Peyer's patch (tissue), 4 donors: Measurements from ENCODE around the gene MGA. TPM values are rescaled to one million over a fixed set of nuclear protein-coding genes. Genes with fewer than 3 reads are reported as not detected.

Experiments
- DNase-seq, 3 donors: peaks; one replicate each; pipeline ENCODE4 v3.0.0-alpha.2; 2017 to 2019
- H3K27ac ChIP-seq, 4 donors: fragments of 200-600 bp; sonication (generic); one replicate each; pipeline ENCODE4 v1.5.1; 2016 to 2019
- H3K27me3 ChIP-seq, 2 donors: fragments of 200-600 bp; sonication (generic); one replicate each; pipeline ENCODE4 v1.5.1; 2019
- H3K36me3 ChIP-seq, 3 donors: fragments of 200-600 bp; sonication (generic); one replicate each; pipeline ENCODE4 v1.5.1; 2016 to 2019
- H3K4me1 ChIP-seq, 4 donors: fragments of 200-600 bp; sonication (generic); one replicate each; pipeline ENCODE4 v1.5.1; 2016 to 2019
- H3K4me3 ChIP-seq, 4 donors: fragments of 200-600 bp; sonication (generic); 1 replicate in 3 of 4; 2 replicates in 1 of 4; pipeline ENCODE4 v1.5.1; 2016 to 2019; ENCODE audit warnings: mild to moderate bottlenecking in 1 of 4
- H3K9me3 ChIP-seq, 4 donors: fragments of 200-600 bp; sonication (generic); one replicate each; pipeline ENCODE4 v1.5.1; 2016 to 2019; ENCODE audit warnings: mild to moderate bottlenecking in 1 of 4
- POLR2A ChIP-seq, 2 donors: fragments of 450-650 bp; IDR thresholded peaks; one replicate each; pipeline ENCODE4 v1.5.1; 2017; ENCODE audit warnings: antibody characterized with exemption in 2 of 2, mild to moderate bottlenecking in 2 of 2, moderate library complexity in 2 of 2
- total RNA-seq, 4 donors: library from RNA; depleted of rRNA; stranded (reverse); fragments of >200 nt; gene quantifications; one replicate each; pipeline ENCODE4 v1.1.0, GENCODE V29; 2016
- TF ChIP-seq, protein P1 (sequence below), 6 experiments: fragments of 450-650 bp in 4 of 6; fragments of 200-600 bp in 2 of 6; sonication (generic) in 1 of 6; IDR thresholded peaks; one replicate each; pipeline ENCODE4 v1.5.1; 2017 to 2019; ENCODE audit warnings: antibody characterized with exemption in 6 of 6, mild to moderate bottlenecking in 3 of 6, moderate library complexity in 1 of 6

The MGA gene
- total RNA-seq, 4 donors from 2014 or later = 39.7 to 143 (median 69.8) TPM

- no peak for DNase-seq
- H3K4me3 ChIP-seq = no peak overlapping the region
- H3K9me3 ChIP-seq = no peaks in the 10 kb centered on the region
- TF ChIP-seq, protein P1, sequence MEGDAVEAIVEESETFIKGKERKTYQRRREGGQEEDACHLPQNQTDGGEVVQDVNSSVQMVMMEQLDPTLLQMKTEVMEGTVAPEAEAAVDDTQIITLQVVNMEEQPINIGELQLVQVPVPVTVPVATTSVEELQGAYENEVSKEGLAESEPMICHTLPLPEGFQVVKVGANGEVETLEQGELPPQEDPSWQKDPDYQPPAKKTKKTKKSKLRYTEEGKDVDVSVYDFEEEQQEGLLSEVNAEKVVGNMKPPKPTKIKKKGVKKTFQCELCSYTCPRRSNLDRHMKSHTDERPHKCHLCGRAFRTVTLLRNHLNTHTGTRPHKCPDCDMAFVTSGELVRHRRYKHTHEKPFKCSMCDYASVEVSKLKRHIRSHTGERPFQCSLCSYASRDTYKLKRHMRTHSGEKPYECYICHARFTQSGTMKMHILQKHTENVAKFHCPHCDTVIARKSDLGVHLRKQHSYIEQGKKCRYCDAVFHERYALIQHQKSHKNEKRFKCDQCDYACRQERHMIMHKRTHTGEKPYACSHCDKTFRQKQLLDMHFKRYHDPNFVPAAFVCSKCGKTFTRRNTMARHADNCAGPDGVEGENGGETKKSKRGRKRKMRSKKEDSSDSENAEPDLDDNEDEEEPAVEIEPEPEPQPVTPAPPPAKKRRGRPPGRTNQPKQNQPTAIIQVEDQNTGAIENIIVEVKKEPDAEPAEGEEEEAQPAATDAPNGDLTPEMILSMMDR (IDR thresholded peaks at IDR 0.05) = no peak
- no peak for TF ChIP-seq POLR2A (IDR thresholded peaks at IDR 0.05)
- H3K27ac ChIP-seq = no peak overlapping the region
- H3K27me3 ChIP-seq = no peaks in the 10 kb centered on the region
- H3K4me1 ChIP-seq = peaks cover 0 to 7% (median 2%) of the 10 kb centered on the region in 4 donors
- no peaks in the 10 kb centered on the region for H3K36me3 ChIP-seq
Observed at GRCh38 chr15:41693757-41694156, 33.6 kb downstream of the MGA start.

DNA sequence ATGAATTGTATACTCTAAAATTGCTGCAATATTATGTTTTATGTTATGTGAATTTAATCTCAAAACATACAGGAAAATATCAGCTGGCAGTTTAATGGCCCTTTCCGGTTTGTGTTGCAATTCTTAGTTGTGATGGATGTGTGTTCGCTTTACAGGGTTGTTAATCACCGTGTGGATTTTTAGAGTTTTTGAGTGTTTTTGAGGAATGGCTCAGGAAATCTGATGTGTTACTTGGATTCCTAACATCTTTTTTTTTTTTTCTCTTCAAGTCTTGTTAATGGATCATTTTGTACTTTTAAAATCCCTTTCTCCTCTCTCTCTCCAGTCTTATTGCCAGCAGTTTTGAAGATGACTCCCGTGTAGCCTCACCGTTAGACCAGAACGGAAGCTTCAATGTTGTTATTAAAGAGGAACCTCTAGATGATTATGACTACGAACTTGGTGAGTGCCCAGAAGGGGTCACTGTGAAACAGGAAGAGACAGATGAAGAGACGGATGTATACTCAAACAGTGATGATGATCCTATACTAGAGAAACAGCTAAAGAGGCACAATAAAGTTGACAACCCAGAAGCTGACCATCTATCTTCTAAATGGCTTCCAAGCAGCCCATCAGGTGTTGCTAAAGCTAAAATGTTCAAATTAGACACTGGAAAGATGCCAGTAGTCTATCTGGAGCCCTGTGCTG lies 35.7 kb downstream of the MGA start:
- H3K27me3 ChIP-seq = no peaks in the 10 kb centered on the region
- no peak for TF ChIP-seq POLR2A (IDR thresholded peaks at IDR 0.05)
- TF ChIP-seq, protein P1 (IDR thresholded peaks at IDR 0.05) = peak in 3 of 6 experiments; percentile 23 to 40 (median 31)
- peaks cover 0 to 7% (median 0%) of the 10 kb centered on the region in 4 donors for H3K4me1 ChIP-seq
- H3K36me3 ChIP-seq = peaks cover 0 to 9% (median 0%) of the 10 kb centered on the region in 3 donors
- peak in 2 of 3 donors; percentile 55 to 73 for DNase-seq
- no peak overlapping the region for H3K27ac ChIP-seq
- H3K9me3 ChIP-seq = no peaks in the 10 kb centered on the region
- no peak overlapping the region for H3K4me3 ChIP-seq

GRCh38 chr15:41698779-41699178 lies 38.6 kb downstream of the MGA start:
- Histone ChIP-seq H3K36me3 (peaks cover 0 to 9% (median 0%) of the 10 kb centered on the region in 3 donors), H3K4me1 (peaks cover 0 to 7% (median 0%) of the 10 kb centered on the region in 4 donors), H3K9me3 (no peaks in the 10 kb centered on the region), H3K27ac (no peak overlapping the region), H3K4me3 (no peak overlapping the region), H3K27me3 (no peaks in the 10 kb centered on the region)
- no peak for TF ChIP-seq POLR2A (IDR thresholded peaks at IDR 0.05)
- TF ChIP-seq, protein P1 (IDR thresholded peaks at IDR 0.05) = no peak
- no peak for DNase-seq

- no peak overlapping the region for H3K4me3 ChIP-seq
- TF ChIP-seq, protein P1 (IDR thresholded peaks at IDR 0.05) = no peak
- no peak for TF ChIP-seq POLR2A (IDR thresholded peaks at IDR 0.05)
- DNase-seq = no peak
Observed at GRCh38 chr15:41703120-41703519, 42.9 kb downstream of the MGA start.

DNA sequence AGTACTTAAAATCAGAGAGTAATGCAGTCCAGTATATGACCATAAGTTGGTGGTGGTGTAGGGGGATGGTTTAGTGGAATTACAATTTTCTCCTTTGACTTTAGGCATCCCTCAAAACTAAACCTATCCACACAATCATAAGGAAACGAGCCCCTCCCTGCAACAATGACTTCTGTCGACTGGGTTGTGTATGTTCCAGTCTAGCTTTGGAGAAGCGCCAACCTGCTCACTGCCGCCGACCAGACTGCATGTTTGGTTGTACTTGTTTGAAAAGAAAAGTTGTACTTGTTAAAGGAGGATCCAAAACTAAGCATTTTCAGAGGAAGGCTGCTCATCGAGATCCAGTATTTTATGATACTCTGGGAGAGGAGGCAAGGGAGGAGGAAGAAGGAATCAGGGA lies 52.8 kb downstream of the MGA start:
- Histone ChIP-seq H3K27ac (no peak overlapping the region), H3K9me3 (no peaks in the 10 kb centered on the region), H3K36me3 (peaks cover 0 to 50% (median 0%) of the 10 kb centered on the region in 3 donors), H3K27me3 (no peaks in the 10 kb centered on the region), H3K4me3 (no peak overlapping the region), H3K4me1 (peaks cover 0 to 3% (median 0%) of the 10 kb centered on the region in 4 donors)
- DNase-seq = no peak
- TF ChIP-seq POLR2A (IDR thresholded peaks at IDR 0.05) = no peak
- TF ChIP-seq, protein P1 (IDR thresholded peaks at IDR 0.05) = no peak

More at GRCh38 chr15:41703120-41703519, 42.9 kb downstream of the MGA start:
- H3K36me3 ChIP-seq = peaks cover 0 to 19% (median 0%) of the 10 kb centered on the region in 3 donors
- H3K27me3 ChIP-seq = no peaks in the 10 kb centered on the region
- H3K27ac ChIP-seq = no peak overlapping the region
- H3K9me3 ChIP-seq = no peaks in the 10 kb centered on the region
- no peaks in the 10 kb centered on the region for H3K4me1 ChIP-seq
